Measurements from ENCODE around the gene IGF1. TPM values are rescaled to one million over a fixed set of nuclear protein-coding genes. Genes with fewer than 3 reads are reported as not detected.
"Not testable (repeated sequence)": the region's sequence is repeated elsewhere in the genome, so short reads cannot be mapped to it uniquely, and the experiment has no call there.

The IGF1 gene
- total RNA-seq, 1 experiment from 2014 or later = not detected

GRCh38 chr12:102447426-102447825 is 32.9 kb downstream of the IGF1 start:
- DNase-seq, H3K27me3 ChIP-seq, H3K9me3 ChIP-seq, H3K4me3 ChIP-seq, H3K36me3 ChIP-seq: not testable (repeated sequence)

- H3K9me3 ChIP-seq = no peaks in the 10 kb centered on the region
- no peaks in the 10 kb centered on the region for H3K36me3 ChIP-seq
- DNase-seq = no peak
- H3K27me3 ChIP-seq = no peaks in the 10 kb centered on the region
- H3K4me3 ChIP-seq = no peak overlapping the region
These were observed 35.7 kb downstream of the IGF1 start for GRCh38 chr12:102444707-102445106.

- no peak for DNase-seq
- no peak overlapping the region for H3K4me3 ChIP-seq
- H3K9me3 ChIP-seq = no peaks in the 10 kb centered on the region
- H3K36me3 ChIP-seq = no peaks in the 10 kb centered on the region
- no peaks in the 10 kb centered on the region for H3K27me3 ChIP-seq
These were observed 36.3 kb downstream of the IGF1 start for GRCh38 chr12:102444093-102444492.

- Histone ChIP-seq H3K36me3 (no peaks in the 10 kb centered on the region), H3K27me3 (no peaks in the 10 kb centered on the region), H3K9me3 (no peaks in the 10 kb centered on the region), H3K4me3 (no peak overlapping the region)
- no peak for DNase-seq
These were observed 39.2 kb downstream of the IGF1 start for GRCh38 chr12:102441077-102441596.

GRCh38 chr12:102439426-102440405 is 40.6 kb downstream of the IGF1 start:
- DNase-seq = no peak
- no peaks in the 10 kb centered on the region for H3K27me3 ChIP-seq
- no peak overlapping the region for H3K4me3 ChIP-seq
- H3K36me3 ChIP-seq = no peaks in the 10 kb centered on the region
- no peaks in the 10 kb centered on the region for H3K9me3 ChIP-seq

GRCh38 chr12:102438827-102439210 is 41.5 kb downstream of the IGF1 start:
- Histone ChIP-seq H3K36me3 (no peaks in the 10 kb centered on the region), H3K4me3 (no peak overlapping the region), H3K9me3 (no peaks in the 10 kb centered on the region), H3K27me3 (no peaks in the 10 kb centered on the region)
- DNase-seq = no peak

- no peaks in the 10 kb centered on the region for H3K9me3 ChIP-seq
- H3K4me3 ChIP-seq = no peak overlapping the region
- no peak for DNase-seq
- no peaks in the 10 kb centered on the region for H3K27me3 ChIP-seq
- H3K36me3 ChIP-seq = no peaks in the 10 kb centered on the region
These were observed 42.1 kb downstream of the IGF1 start for GRCh38 chr12:102438047-102438826.

GRCh38 chr12:102437511-102437910 is 42.9 kb downstream of the IGF1 start:
- Histone ChIP-seq H3K27me3 (no peaks in the 10 kb centered on the region), H3K36me3 (no peaks in the 10 kb centered on the region), H3K4me3 (no peak overlapping the region), H3K9me3 (no peaks in the 10 kb centered on the region)
- no peak for DNase-seq

- Histone ChIP-seq H3K36me3 (no peaks in the 10 kb centered on the region), H3K9me3 (no peaks in the 10 kb centered on the region), H3K4me3 (no peak overlapping the region), H3K27me3 (no peaks in the 10 kb centered on the region)
- no peak for DNase-seq
These were observed 43.5 kb downstream of the IGF1 start for GRCh38 chr12:102436867-102437266.

- Histone ChIP-seq H3K27me3 (no peaks in the 10 kb centered on the region), H3K4me3 (no peak overlapping the region), H3K9me3 (no peaks in the 10 kb centered on the region), H3K36me3 (no peaks in the 10 kb centered on the region)
- DNase-seq = no peak
These were observed 44.4 kb downstream of the IGF1 start for GRCh38 chr12:102435827-102436436.

GRCh38 chr12:102433304-102433703 is 47.1 kb downstream of the IGF1 start:
- Histone ChIP-seq H3K4me3 (no peak overlapping the region), H3K9me3 (no peaks in the 10 kb centered on the region), H3K36me3 (no peaks in the 10 kb centered on the region), H3K27me3 (no peaks in the 10 kb centered on the region)
- DNase-seq = no peak

GRCh38 chr12:102430661-102431060 is 49.7 kb downstream of the IGF1 start:
- no peaks in the 10 kb centered on the region for H3K9me3 ChIP-seq
- no peaks in the 10 kb centered on the region for H3K27me3 ChIP-seq
- no peak for DNase-seq
- no peaks in the 10 kb centered on the region for H3K36me3 ChIP-seq
- no peak overlapping the region for H3K4me3 ChIP-seq

- DNase-seq = no peak
- no peaks in the 10 kb centered on the region for H3K9me3 ChIP-seq
These were observed 50.9 kb downstream of the IGF1 start for GRCh38 chr12:102429211-102430154.

GRCh38 chr12:102427543-102427941 is 52.8 kb downstream of the IGF1 start:
- Histone ChIP-seq H3K9me3 (no peaks in the 10 kb centered on the region), H3K4me3 (no peak overlapping the region), H3K27me3 (no peaks in the 10 kb centered on the region), H3K36me3 (no peaks in the 10 kb centered on the region)
- DNase-seq = peak; percentile 28

More at GRCh38 chr12:102429211-102430154, 50.9 kb downstream of the IGF1 start:
- Histone ChIP-seq H3K27me3 (no peaks in the 10 kb centered on the region), H3K4me3 (no peak overlapping the region), H3K36me3 (no peaks in the 10 kb centered on the region)

GRCh38 chr12:102426599-102427542 is 53.5 kb downstream of the IGF1 start:
- peak; percentile 30 for DNase-seq
- no peak overlapping the region for H3K4me3 ChIP-seq
- no peaks in the 10 kb centered on the region for H3K9me3 ChIP-seq
- H3K27me3 ChIP-seq = no peaks in the 10 kb centered on the region
- no peaks in the 10 kb centered on the region for H3K36me3 ChIP-seq

Measured in MG63 (cell line).